Measurements from ENCODE around the gene MRM1.
A peak's percentile ranks its signal among the peaks of the same experiment; 100 is the strongest.

The MRM1 gene

DNA sequence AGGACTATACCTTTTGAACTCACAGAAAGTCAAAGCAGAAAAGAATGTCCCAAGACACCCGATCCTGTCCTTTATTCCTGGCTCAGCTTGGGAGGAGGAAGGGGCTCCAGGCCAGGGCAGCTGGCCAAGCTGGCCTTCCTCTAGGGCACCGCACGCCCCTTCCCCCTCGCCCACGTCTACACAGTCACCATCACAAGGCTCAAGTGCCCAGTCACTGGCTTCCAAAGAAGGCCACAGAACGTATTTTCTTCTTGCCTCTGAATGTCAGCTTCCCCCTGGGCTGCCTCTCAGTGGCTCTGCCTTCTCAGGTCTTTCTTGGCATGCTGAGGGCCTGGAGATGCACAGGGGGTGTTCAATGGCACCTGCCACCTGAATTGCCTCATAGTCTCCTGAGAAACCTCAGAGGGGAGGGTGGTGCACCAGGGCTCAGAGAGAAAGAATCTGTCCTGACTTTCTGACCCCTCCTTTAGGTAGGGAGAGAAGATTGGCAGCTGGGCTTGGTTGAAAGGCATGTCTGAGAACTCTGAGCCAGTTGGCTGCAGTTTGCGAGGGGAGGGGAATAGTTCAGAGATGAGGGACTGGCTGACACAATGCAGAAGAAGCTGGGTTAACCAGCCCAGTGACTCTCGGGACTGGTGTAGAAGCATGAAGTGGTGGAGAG lies 7.6 kb upstream of the MRM1 start:
- WGBS (ENCODE audit: extremely low coverage, insufficient coverage, insufficient read length): no CpG with 5 or more reads among the region's 8 CpGs
- Histone ChIP-seq H4K8ac (ENCODE audit: low read depth, low read length) (no peak overlapping the region), H3K4ac (ENCODE audit: low read depth, low read length) (no peak overlapping the region), H3K18ac (ENCODE audit: low read length) (no peak overlapping the region), H4K91ac (ENCODE audit: low read depth, low read length) (no peak overlapping the region), H3K36me3 (ENCODE audit: control insufficient read depth in 1 of 2, insufficient read depth in 2 of 2, low read length in 2 of 2) (peaks cover 3 to 6% of the 10 kb centered on the region in 2 experiments), H3K14ac (ENCODE audit: low read length) (no peak overlapping the region), H4K12ac (ENCODE audit: low read depth, low read length) (no peak overlapping the region), H3K79me1 (ENCODE audit: low read length) (peaks cover 4% of the 10 kb centered on the region), H3K79me2 (ENCODE audit: control insufficient read depth, insufficient read depth, low read length, poor library complexity) (peaks cover 5% of the 10 kb centered on the region), H2AK5ac (ENCODE audit: low read length) (no peak overlapping the region), H3K9me3 (ENCODE audit: insufficient read depth, low read depth, low read length) (no peaks in the 10 kb centered on the region), H3K23ac (ENCODE audit: low read length) (no peak overlapping the region), H2AFZ (ENCODE audit: insufficient read depth, low read length, poor library complexity) (no peak overlapping the region), H3K4me2 (ENCODE audit: low read length) (no peak overlapping the region), H3K27ac (ENCODE audit: low read depth, low read length) (no peak overlapping the region), H3K4me3 (ENCODE audit: low read depth, low read length) (no peak overlapping the region), H2BK12ac (ENCODE audit: low read length) (no peak overlapping the region), H3K9ac (ENCODE audit: low read length) (no peak overlapping the region), H2BK5ac (ENCODE audit: low read depth, low read length, poor library complexity) (no peak overlapping the region), H2BK120ac (ENCODE audit: insufficient read depth, low read length, poor library complexity) (no peak overlapping the region), H3K4me1 (ENCODE audit: control insufficient read depth in 1 of 2, insufficient read depth in 2 of 2, low read length in 2 of 2) (peaks cover 19 to 20% of the 10 kb centered on the region in 2 experiments), H3K27me3 (ENCODE audit: insufficient read depth, low read length) (no peaks in the 10 kb centered on the region)
- DNase-seq: peak; percentile 85 to 92

DNA sequence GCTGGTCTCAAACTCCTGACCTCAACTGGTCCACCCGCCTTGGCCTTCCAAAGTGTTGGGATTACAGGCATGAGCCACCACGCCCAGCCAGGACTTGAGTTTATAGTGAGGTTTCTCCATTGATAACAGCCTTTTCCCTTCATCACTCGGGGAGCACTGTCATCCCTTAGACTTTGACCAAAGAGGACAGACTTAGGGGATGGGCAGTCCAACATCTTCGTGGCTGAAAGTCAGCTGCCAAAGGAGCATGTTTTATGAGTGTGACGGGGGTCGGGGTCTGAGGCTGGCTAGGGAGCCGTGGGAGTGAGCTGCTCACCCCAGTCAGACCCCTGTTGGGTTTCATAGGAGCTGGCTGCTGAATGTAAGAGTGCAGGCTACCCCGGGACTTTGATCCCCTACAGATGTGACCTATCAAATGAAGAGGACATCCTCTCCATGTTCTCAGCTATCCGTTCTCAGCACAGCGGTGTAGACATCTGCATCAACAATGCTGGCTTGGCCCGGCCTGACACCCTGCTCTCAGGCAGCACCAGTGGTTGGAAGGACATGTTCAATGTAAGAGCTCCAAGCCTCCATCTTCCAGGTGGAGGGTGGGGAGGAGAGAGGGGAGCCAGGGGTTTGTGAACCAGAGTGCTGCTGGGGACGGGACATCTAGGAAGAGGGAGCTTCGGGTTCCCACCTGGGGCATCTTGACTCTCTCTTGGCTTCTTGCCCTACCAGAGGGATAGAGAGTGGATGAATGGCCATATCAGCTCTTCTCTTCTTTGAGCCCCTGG lies 6.6 kb upstream of the MRM1 start:
- Histone ChIP-seq H3K27me3 (ENCODE audit: insufficient read depth, low read length) (no peaks in the 10 kb centered on the region), H3K4me2 (ENCODE audit: low read length) (no peak overlapping the region), H3K18ac (ENCODE audit: low read length) (no peak overlapping the region), H3K36me3 (ENCODE audit: control insufficient read depth in 1 of 2, insufficient read depth in 2 of 2, low read length in 2 of 2) (peaks cover 3 to 9% of the 10 kb centered on the region in 2 experiments), H3K4me1 (ENCODE audit: control insufficient read depth in 1 of 2, insufficient read depth in 2 of 2, low read length in 2 of 2) (peaks cover 19 to 20% of the 10 kb centered on the region in 2 experiments), H3K79me1 (ENCODE audit: low read length) (peaks cover 4% of the 10 kb centered on the region), H3K4me3 (ENCODE audit: low read depth, low read length) (no peak overlapping the region), H3K9me3 (ENCODE audit: insufficient read depth, low read depth, low read length) (no peaks in the 10 kb centered on the region), H2AK5ac (ENCODE audit: low read length) (no peak overlapping the region), H4K12ac (ENCODE audit: low read depth, low read length) (no peak overlapping the region), H2AFZ (ENCODE audit: insufficient read depth, low read length, poor library complexity) (no peak overlapping the region), H3K4ac (ENCODE audit: low read depth, low read length) (no peak overlapping the region), H3K23ac (ENCODE audit: low read length) (no peak overlapping the region), H3K79me2 (ENCODE audit: control insufficient read depth, insufficient read depth, low read length, poor library complexity) (peaks cover 5% of the 10 kb centered on the region), H2BK5ac (ENCODE audit: low read depth, low read length, poor library complexity) (no peak overlapping the region), H4K8ac (ENCODE audit: low read depth, low read length) (no peak overlapping the region), H3K27ac (ENCODE audit: low read depth, low read length) (no peak overlapping the region), H4K91ac (ENCODE audit: low read depth, low read length) (no peak overlapping the region), H2BK12ac (ENCODE audit: low read length) (no peak overlapping the region), H2BK120ac (ENCODE audit: insufficient read depth, low read length, poor library complexity) (no peak overlapping the region), H3K9ac (ENCODE audit: low read length) (no peak overlapping the region), H3K14ac (ENCODE audit: low read length) (no peak overlapping the region)
- no peak for DNase-seq
- no CpG with 5 or more reads among the region's 13 CpGs for WGBS (ENCODE audit: extremely low coverage, insufficient coverage, insufficient read length)

DNA sequence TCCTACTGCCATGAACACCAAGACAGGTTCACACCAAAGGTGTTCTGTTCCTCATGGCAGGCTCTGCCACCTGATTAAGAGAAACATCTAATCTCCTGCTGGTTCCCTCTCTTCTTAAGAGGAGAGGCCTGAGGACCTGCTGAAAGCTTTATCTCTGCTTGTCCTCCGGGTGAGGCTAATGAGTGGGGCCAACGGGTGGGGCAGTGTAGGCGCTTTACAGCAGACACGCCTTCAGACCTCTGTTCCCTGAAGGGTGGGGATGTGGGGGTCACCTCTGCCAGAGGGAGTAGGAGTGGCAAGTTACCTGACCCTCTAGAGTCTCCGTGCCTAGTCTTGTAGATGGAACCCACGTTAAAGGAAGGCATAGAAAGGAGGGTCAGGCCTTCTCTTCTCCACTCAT lies 4.2 kb upstream of the MRM1 start:
- H2BK120ac ChIP-seq (ENCODE audit: insufficient read depth, low read length, poor library complexity): no peak overlapping the region
- no peak overlapping the region for H3K4ac ChIP-seq (ENCODE audit: low read depth, low read length)
- H3K79me2 ChIP-seq (ENCODE audit: control insufficient read depth, insufficient read depth, low read length, poor library complexity): peaks cover 9% of the 10 kb centered on the region
- WGBS (ENCODE audit: extremely low coverage, insufficient coverage, insufficient read length): no CpG with 5 or more reads among the region's 6 CpGs
- DNase-seq: no peak
- no peak overlapping the region for H2AK5ac ChIP-seq (ENCODE audit: low read length)
- H4K12ac ChIP-seq (ENCODE audit: low read depth, low read length): no peak overlapping the region
- no peak overlapping the region for H3K14ac ChIP-seq (ENCODE audit: low read length)
- no peaks in the 10 kb centered on the region for H3K9me3 ChIP-seq (ENCODE audit: insufficient read depth, low read depth, low read length)
- H3K23ac ChIP-seq (ENCODE audit: low read length): no peak overlapping the region
- H2AFZ ChIP-seq (ENCODE audit: insufficient read depth, low read length, poor library complexity): no peak overlapping the region
- no peak overlapping the region for H3K9ac ChIP-seq (ENCODE audit: low read length)
- H4K91ac ChIP-seq (ENCODE audit: low read depth, low read length): no peak overlapping the region
- H4K8ac ChIP-seq (ENCODE audit: low read depth, low read length): no peak overlapping the region
- no peak overlapping the region for H3K27ac ChIP-seq (ENCODE audit: low read depth, low read length)
- H3K79me1 ChIP-seq (ENCODE audit: low read length): peaks cover 8% of the 10 kb centered on the region
- H3K36me3 ChIP-seq (ENCODE audit: control insufficient read depth in 1 of 2, insufficient read depth in 2 of 2, low read length in 2 of 2): peaks cover 3 to 9% of the 10 kb centered on the region in 2 experiments
- no peak overlapping the region for H3K18ac ChIP-seq (ENCODE audit: low read length)
- H3K4me2 ChIP-seq (ENCODE audit: low read length): no peak overlapping the region
- no peak overlapping the region for H2BK12ac ChIP-seq (ENCODE audit: low read length)
- no peak overlapping the region for H3K4me3 ChIP-seq (ENCODE audit: low read depth, low read length)
- H3K27me3 ChIP-seq (ENCODE audit: insufficient read depth, low read length): no peaks in the 10 kb centered on the region
- H3K4me1 ChIP-seq (ENCODE audit: control insufficient read depth in 1 of 2, insufficient read depth in 2 of 2, low read length in 2 of 2): peaks cover 23 to 25% of the 10 kb centered on the region in 2 experiments
- no peak overlapping the region for H2BK5ac ChIP-seq (ENCODE audit: low read depth, low read length, poor library complexity)

DNA sequence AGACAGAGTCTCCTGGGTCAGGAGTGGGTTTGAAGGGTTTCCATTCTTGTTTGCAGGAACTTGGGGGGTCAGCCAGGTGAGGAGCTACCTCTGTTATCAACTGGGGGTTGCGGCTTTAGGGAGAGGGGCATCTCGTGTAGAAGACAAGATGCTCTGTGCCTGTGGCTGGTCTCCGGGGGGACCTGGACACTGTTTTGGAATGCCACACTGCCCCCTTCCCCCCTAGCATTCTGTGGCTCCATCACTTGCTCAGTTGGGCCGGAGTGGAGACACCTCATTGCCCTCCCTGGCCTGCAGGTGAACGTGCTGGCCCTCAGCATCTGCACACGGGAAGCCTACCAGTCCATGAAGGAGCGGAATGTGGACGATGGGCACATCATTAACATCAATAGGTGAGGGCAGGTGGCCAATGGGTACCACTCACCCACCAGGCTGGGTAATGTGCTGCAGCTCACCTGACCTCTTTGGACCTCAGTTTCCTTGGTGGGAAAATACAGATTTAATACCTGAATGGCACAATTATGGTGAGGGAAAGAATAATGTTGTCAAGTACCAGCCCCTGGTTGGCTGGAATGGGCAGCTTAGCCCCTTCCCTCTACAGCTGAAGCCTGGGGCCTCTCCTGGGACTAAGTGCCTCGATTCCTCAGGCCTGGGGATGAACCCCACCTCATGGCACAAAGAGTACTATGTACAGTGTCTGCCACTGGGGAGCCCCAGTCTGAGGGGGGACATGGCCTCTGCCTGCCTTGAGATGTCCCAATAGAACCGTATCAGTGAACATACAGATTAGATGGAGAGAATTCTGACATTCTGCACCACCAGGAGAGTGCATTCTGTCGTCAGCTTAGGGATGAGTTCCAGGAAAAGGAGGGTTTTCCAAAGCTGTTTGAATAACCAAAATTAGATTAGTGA lies 3.3 kb upstream of the MRM1 start:
- Histone ChIP-seq H3K36me3 (ENCODE audit: control insufficient read depth in 1 of 2, insufficient read depth in 2 of 2, low read length in 2 of 2) (peaks cover 3 to 9% of the 10 kb centered on the region in 2 experiments), H3K14ac (ENCODE audit: low read length) (no peak overlapping the region), H2BK5ac (ENCODE audit: low read depth, low read length, poor library complexity) (no peak overlapping the region), H3K4me2 (ENCODE audit: low read length) (no peak overlapping the region), H2AFZ (ENCODE audit: insufficient read depth, low read length, poor library complexity) (no peak overlapping the region), H3K4me1 (ENCODE audit: control insufficient read depth in 1 of 2, insufficient read depth in 2 of 2, low read length in 2 of 2) (peaks cover 18 to 23% of the 10 kb centered on the region in 2 experiments), H3K79me1 (ENCODE audit: low read length) (peaks cover 8% of the 10 kb centered on the region), H3K18ac (ENCODE audit: low read length) (no peak overlapping the region), H3K79me2 (ENCODE audit: control insufficient read depth, insufficient read depth, low read length, poor library complexity) (peaks cover 7% of the 10 kb centered on the region), H3K27me3 (ENCODE audit: insufficient read depth, low read length) (no peaks in the 10 kb centered on the region), H2AK5ac (ENCODE audit: low read length) (no peak overlapping the region), H4K91ac (ENCODE audit: low read depth, low read length) (no peak overlapping the region), H3K23ac (ENCODE audit: low read length) (no peak overlapping the region), H3K9ac (ENCODE audit: low read length) (no peak overlapping the region), H2BK12ac (ENCODE audit: low read length) (no peak overlapping the region), H3K27ac (ENCODE audit: low read depth, low read length) (no peak overlapping the region), H3K4me3 (ENCODE audit: low read depth, low read length) (no peak overlapping the region), H2BK120ac (ENCODE audit: insufficient read depth, low read length, poor library complexity) (no peak overlapping the region), H3K9me3 (ENCODE audit: insufficient read depth, low read depth, low read length) (no peaks in the 10 kb centered on the region), H4K8ac (ENCODE audit: low read depth, low read length) (no peak overlapping the region), H3K4ac (ENCODE audit: low read depth, low read length) (no peak overlapping the region), H4K12ac (ENCODE audit: low read depth, low read length) (no peak overlapping the region)
- WGBS (ENCODE audit: extremely low coverage, insufficient coverage, insufficient read length): no CpG with 5 or more reads among the region's 11 CpGs
- no peak for DNase-seq

Data from trophoblast cell (in vitro differentiated cells and primary cell).